ENCODE data around the gene DRD4. TPM values are rescaled to one million over a fixed set of nuclear protein-coding genes. Genes with fewer than 3 reads are reported as not detected.
A peak's percentile ranks its signal among the peaks of the same experiment; 100 is the strongest.
"Not testable (repeated sequence)": the region's sequence is repeated elsewhere in the genome, so short reads cannot be mapped to it uniquely, and the experiment has no call there.

Gene DRD4
- total RNA-seq, 1 experiment from 2014 or later: not detected

DNA sequence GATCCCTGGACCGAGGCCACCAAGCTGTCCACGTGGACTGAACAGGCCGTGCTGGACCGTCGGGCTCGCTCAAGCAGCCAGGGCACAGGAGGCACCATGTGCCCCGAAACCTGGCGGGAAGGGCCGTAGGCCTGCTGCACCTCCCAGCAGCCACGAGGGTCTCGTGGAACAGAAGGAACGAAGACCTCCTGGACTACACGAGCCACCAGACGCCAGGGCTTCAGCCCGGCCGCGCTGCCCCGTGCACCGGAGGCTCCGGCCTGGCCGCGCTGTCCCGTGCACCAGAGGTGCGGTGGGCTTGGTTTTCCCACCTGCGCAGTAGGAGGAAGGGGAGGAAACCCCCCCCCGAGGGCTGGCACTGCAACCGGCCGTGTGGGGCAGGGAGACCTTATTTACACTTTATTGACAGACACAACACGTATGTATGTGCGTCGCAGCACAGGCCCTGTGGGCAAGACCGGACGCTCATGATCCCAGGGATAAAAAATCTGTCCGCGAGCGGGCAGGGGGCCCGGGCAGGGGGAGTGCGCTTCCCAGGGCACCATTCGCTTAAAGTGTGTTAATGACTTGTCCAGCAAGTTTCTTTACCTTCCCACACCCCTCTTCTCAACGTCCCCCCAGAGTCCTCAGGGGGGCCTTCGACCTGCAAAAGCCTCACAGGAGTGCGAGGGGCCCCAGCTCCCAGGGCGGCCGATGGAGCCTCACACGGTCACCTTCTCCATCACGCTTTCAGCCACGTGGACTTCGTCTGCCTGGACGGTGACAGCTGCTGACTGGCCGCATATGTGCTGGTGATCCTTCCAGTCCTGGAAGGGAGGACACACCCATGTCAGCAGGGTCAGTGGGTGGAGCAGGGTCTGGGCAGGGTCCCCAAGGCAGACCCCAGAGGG is 7.0 kb downstream of the DRD4 start:
- no peak for DNase-seq (ENCODE audit: low read depth)

DNA sequence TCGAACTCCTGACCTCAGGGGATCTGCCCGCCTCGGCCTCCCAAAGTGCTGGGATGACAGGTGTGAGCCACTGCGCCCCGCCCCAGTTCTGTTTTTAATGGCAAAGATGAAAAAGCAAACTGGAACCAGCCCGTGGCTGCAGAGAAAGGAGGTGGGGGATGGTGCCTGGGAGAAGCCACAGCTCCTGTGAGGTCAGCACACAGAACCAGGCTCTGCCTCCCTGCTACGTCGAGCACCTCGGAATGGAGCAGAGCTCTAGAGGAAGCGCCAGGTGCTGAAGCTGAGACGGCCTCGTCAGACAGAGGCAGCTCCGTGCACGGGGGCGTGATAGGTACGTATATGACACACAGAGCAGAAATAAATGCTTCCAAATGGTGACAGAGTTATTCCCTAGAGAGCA is 8.5 kb downstream of the DRD4 start:
- DNase-seq (ENCODE audit: low read depth): no peak

DNA sequence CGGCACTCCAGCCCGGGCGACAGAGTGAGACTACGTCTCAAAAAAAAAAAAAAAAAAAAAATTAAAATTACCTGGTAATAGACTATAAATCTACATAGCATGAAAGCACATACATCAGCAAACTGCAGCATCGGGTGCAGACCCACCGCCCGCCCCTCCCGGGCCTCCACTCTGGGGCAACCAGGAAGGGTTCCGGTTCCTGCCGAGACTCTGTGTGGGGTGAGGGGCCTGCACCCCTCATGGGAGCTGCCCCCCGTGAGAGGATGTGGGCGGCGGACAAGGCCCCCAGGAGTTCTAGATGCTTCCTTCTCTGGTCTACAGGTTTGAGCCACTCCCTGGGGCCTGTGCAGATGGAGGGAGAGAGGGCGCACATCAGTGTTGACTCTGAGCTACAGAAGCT is 9.1 kb downstream of the DRD4 start:
- no peak for DNase-seq (ENCODE audit: low read depth)

DNA sequence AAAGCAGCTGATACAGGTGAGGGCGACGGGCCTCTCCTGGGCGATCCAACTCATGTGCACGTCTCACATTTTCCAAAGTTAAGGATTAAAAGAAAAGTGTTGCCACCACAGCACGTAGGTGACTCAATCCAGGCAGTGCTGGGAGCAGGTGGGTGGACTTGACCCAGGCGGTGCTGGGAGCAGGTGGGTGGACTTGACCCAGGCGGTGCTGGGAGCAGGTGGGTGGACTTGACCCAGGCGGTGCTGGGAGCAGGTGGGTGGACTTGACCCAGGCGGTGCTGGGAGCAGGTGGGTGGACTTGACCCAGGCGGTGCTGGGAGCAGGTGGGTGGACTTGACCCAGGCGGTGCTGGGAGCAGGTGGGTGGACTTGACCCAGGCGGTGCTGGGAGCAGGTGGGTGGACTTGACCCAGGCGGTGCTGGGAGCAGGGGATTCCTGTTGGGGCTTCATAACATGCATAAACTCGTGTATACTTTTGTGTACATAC is 10.6 kb downstream of the DRD4 start:
- DNase-seq (ENCODE audit: low read depth): not testable (repeated sequence)

DNA sequence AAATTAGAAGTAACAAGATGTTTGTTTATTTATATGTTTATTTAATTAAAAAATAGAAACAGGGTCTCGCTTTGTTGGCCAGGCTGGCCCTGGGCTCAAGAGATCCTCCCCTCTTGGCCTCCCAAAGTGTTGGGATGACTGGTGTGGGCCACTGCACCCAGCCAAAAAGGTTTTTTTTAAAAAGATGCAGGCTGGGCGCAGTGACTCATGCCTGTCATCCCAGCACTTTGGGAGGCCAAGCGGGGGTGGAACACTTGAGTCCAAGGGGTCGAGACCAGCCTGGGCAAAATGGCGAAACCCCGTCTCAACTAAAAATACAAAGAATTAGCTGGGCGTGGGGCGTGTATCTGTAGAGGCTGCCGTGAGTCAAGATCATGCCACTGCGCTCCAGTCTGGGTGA is 13.4 kb downstream of the DRD4 start:
- peak; percentile 6 for DNase-seq (ENCODE audit: low read depth)

DNA sequence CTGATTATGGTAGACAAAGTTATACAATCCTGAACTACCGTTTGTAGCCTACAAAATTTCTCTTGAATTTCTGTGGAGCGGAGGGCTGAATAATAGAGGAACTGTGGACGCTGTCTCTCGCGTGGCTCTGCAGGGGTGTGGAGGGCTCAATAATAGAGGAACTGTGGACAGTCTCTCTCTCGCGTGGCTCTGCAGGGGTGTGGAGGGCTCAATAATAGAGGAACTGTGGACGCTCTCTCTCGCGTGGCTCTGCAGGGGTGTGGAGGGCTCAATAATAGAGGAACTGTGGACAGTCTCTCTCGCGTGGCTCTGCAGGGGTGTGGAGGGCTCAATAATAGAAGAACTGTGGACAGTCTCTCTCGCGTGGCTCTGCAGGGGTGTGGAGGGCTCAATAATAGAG is 16.1 kb downstream of the DRD4 start:
- not testable (repeated sequence) for DNase-seq (ENCODE audit: low read depth)

DNA sequence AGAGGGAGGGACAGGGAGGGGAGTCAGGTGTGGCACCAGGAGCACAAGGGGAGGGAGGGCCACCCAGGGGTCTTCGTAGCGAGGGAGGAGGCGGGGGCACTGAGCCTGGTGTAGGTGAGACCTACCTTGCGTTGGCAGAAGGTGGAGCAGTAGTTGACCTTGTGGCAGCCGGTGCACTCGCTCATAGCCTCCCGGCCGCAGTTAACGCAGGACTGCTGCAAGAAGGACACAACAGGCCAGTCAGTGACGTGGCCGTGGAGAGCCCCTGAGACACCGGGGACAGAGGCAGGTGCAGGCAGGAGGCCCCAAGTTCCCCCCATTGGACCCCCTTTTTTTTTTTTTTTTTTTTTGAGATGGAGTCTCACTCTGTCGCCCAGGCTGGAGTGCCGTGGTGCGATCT is 16.8 kb downstream of the DRD4 start:
- DNase-seq (ENCODE audit: low read depth): no peak

DNA sequence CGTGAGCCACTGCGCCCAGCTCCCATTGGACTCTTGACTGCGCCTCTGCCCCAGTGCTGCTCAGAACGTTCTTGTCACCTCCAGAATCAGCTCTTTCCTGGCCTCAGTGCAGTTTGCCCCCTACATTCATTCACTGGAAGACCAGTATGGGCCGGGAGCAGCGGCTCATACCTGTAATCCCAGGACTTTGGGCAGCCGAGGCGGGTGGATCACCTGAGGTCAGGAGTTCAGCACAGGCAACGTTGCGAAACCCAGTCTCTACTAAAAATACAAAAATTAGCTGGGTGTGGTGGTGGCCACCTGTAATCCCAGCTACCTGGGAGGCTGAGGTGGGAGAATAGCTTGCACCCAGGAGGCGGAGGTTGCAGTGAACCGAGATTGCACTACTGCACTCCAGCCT is 17.4 kb downstream of the DRD4 start:
- DNase-seq (ENCODE audit: low read depth): not testable (repeated sequence)

DNA sequence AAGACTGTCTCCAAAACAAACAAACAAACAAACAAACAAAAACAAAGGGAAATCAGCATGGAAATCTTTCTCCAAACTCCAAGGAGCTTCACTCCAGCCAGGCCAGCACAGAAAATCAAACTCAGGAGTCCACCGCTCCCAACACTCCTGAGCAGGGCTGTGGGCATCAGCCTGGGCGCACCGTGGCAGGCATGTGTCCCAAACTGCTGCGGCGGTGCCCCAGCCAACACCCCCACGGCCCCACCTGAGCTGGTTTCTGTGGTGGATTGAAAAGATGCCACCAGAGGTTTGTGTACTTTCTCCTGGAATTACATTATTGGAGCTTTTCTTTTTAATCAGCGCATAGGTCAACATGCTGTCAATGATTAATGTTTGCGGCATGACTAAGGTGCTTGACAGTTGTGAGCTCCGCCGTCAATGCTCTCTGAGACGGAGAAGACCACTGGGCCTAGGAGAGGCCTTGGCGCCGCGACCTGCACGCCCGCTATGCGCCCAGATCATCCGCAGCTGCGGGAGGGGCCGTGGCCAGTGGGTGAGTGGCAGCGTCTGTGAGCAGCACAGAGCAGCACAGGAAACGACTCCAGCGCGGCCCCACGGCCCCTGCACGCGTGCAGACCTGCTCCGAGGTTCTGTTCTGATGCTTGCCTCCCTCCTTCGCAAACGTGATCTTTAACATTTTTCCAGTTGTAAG is 18.1 kb downstream of the DRD4 start:
- no peak for DNase-seq (ENCODE audit: low read depth)

DNA sequence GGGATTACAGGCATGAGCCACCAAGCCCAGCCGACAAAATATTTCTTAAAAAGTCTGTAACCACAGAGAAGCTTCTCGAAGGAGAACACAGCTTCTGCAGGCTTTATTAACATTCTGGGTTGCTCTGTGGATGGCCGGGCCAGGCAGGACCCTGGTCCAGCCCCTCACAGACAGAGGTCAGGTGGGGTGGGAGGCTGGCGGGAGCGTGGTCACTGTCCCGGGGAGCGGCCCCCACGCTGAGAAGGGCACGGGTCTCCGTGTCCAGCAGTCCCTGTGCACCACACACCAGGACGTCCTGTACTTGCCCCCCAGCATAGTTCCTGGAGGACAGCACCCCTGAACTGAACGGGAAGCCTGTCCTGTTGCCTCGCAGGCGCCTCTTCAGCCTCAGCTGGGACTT is 19.4 kb downstream of the DRD4 start:
- DNase-seq (ENCODE audit: low read depth): no peak

- DNase-seq (ENCODE audit: low read depth): no peak
These were observed 19.8 kb downstream of the DRD4 start for GRCh38 chr11:656866-657265.

DNA sequence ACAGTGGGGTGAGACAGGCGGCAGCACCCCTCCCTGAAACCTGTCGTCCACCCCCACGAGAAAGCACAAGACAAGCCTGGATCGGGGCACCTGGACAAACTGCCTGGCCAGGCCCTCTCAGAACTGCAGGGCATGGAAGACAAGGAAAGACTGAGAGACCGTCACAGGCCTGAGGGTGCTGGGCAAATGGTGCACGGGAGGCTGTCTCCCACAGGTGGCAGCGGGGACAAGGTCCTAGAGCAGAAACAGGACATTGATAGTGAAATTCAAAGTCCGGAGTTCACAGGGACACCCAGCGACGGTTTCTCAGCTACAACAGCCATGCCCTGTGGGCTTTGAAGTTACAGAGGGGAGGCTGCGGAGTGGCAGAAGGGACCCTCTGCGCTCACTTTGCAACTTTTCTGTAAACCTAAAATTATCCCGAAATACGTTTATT is 20.6 kb downstream of the DRD4 start:
- no peak for DNase-seq (ENCODE audit: low read depth)

GRCh38 chr11:659532-660085 is 22.5 kb downstream of the DRD4 start:
- DNase-seq (ENCODE audit: low read depth): no peak

DNA sequence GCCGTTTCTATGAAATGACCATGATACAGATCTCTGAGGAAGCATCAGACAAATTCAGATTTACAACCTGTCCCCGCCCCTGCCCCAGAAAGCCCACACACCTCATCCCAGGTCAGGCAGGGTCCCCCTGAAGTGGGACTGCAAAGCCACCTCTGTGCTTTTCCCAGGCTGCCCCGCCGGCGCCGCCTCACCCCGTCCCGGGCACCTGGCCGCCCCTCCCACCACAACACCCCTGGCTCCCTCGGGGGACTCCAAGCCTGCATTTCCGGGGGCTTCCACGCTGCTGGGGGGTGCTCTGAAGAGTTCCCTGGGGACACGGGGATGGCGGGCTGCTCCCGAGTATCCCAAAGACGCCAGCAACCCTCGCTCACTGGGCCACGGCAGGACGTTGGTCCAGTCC is 23.2 kb downstream of the DRD4 start:
- no peak for DNase-seq (ENCODE audit: low read depth)

DNA sequence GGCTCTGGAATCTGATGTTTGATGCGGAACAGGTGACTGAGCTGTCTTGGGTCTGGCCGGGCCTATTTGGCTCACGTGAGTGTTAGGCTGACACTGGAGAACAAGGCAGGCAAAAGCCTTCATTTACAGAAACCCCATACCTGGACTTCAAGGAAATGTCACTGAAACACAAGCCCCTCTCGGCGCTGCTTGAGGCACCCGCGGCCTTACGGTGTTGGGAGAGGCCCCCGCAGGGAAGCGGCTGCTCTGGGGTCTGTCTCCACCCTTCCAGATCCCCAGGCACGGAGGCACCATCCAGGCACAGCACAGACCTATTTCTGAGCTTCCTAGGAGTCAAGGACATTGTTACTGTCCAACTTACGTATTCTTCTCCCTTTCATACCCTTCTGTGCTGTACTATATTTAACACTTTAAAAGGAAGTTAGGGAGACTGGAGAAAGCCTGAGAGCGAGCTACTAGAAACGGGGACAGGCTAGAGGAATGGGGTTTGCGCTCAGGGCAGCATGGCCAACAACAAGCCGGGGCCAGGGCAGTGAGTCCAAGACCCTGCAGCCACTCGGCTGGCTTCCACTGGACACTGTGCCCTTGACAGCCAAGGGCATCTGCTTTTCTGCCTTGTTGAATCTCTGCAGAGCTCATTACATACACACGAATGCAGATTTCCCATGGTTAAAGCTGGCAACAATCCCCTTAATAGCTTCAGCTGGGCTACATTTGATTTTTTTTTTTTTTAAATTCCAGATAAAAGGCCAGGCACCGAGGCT is 23.8 kb downstream of the DRD4 start:
- no peak for DNase-seq (ENCODE audit: low read depth)

DNA sequence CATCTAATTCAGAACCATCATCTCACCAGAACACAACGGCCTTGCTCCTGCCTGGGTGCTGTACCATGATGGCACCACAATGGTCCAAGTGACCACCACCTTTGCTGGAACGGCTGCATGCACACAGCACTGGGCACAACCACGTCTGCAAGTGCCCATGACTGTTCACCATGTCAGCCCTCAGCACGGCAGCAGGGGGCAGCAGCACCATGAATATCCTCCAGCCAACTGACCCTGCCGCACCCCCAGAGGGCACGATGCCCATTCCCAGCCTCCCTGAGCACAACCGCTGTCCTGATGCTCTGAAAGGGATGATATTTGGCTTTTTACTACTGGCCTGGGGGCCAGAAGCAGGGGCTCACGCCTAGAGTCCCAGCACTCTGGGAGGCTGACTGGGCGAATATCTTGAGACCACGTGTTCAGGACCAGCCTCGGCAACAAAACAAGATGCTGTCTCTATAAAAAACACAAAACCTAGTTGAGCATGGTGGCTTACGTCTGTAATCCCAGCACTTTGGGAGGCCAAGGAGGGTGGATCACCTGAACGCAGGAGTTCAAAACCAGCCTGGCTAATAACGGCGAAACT is 25.7 kb downstream of the DRD4 start:
- peak; percentile 43 for DNase-seq (ENCODE audit: low read depth)

DNA sequence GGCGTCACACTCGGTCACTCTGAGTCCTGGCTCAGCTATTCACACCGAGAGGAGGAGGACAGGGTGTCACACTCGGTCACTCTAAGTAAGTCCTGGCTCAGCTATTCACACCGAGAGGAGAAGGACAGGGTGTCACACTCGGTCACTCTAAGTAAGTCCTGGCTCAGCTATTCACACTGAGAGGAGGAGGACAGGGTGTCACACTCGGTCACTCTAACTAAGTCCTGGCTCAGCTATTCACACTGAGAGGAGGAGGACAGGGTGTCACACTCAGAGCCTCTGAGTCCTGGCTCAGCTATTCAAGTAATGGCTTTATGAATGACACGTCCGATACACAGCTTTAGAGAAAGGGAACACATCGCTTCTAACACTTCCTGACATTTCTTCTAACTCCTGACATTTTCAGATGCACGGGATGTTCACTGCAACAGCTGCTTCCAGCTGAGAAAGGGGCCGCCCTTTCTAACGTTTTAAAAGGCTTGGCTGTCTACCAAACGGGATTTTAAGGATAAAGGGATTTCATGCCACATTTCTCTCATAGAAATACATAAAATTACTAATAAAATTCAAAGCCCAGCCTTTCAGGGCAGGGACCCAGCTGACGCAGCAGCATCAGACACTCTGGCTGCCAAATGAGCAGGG is 28.1 kb downstream of the DRD4 start:
- no peak for DNase-seq (ENCODE audit: low read depth)

DNA sequence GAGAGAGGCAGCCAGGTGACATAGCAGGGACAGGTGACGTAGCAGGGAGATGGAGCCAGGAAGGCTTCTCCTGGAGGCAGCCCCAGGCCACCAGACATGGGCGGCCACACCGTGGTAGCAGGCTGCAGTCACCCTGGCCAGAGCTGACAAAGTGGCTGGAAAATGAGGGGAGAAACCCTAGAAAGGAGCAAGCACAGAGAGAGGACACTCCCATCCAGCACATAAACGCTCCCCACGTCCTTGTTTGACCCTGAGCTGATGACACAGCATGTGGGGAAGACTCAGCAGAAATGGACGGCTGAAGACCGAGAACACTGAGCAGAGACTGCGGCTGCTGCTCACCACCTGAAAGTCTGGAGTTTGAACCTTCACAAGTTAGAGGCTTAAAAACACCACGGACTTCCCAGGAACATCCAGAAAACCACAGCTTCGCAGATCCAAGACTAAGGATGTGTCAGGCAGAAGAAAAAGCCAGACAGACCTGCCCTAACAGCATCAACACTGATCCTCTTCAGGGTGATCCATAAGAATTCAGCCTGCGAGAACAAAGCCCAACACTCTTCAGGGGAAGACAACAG is 28.7 kb downstream of the DRD4 start:
- DNase-seq (ENCODE audit: low read depth): no peak

DNA sequence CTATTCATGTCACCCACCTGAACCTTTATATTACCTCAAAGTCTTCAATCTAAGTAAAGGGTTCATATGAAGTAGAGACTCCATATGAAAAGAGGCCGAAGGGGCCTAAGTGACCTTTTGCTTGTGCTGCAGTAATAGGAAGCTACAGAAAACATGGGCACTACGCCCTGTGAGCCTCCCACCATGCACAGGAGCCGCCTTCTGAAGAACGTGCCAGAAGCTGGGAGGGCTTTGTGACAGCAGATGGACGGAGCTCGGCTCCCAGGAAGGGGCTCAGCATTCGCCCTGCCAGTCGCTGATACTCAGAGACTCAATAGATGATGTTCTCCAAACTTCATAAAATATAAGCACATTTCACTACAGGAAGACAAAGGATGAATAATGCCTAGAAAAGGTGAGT is 36.8 kb downstream of the DRD4 start:
- no peak for DNase-seq (ENCODE audit: low read depth)

- DNase-seq (ENCODE audit: low read depth): no peak
These were observed 37.3 kb downstream of the DRD4 start for GRCh38 chr11:674406-674805.

- DNase-seq (ENCODE audit: low read depth): no peak
These were observed 41.2 kb downstream of the DRD4 start for GRCh38 chr11:678297-678696.
